ENCODE results near the gene AK5.

DNA sequence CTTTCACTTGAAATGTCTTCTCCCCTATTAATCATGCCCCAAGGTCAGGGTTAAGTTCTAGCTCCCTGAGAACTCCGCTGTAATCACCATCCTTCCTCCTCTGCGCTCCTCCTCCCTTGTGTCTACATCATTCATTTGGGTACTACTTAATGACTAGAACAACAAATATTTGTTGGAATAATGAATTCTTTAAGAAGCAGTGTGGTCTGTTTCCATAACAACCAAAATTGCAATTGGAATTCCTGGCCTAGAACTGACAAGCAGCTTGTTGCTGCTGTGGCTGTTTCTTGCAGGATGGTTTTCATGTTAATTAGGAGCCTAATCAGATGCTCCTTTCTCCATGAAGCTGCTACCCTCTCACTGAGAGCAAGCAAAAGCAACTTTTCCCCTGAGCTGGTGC is 208.1 kb downstream of the AK5 start:
- TF ChIP-seq CTCF (IDR thresholded peaks at IDR 0.05; ENCODE audit: insufficient read depth, low read length, poor library complexity, severe bottlenecking) (no peak), EZH2phosphoT487 (conservative IDR thresholded peaks at IDR 0.05; ENCODE audit: low read length) (no peak)
